Activated CD8-positive, alpha-beta memory T cell treated with anti-CD3 and anti-CD28 coated beads, Interleukin-2, amount 50 U/mL, for 48 hours (primary cell): ENCODE results near the gene GAPDHS.

Experiments used
- DNase-seq: peaks from one replicate; pipeline ENCODE4 v3.0.0-alpha.2; 2020

Gene GAPDHS

DNA sequence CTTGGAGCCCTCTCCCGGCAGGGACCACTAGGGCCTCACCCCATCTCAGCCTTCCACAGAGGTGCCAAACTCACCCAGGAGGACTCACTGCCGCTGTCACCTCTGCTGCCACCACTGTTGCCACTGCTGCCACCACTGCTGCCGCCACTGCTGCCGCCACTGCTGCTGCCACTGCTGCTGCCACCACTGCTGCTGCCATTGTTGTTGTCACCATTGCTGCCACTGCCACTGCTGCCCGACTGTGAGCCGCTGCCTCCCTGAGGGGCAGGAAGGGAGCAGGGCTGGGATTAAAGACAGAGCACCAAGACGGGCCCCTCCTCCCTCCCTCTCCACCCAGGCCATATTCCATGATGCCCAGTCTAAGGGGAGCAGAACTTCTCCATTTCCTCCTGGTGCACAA lies 21.9 kb upstream of the GAPDHS start:
- no peak for DNase-seq

DNA sequence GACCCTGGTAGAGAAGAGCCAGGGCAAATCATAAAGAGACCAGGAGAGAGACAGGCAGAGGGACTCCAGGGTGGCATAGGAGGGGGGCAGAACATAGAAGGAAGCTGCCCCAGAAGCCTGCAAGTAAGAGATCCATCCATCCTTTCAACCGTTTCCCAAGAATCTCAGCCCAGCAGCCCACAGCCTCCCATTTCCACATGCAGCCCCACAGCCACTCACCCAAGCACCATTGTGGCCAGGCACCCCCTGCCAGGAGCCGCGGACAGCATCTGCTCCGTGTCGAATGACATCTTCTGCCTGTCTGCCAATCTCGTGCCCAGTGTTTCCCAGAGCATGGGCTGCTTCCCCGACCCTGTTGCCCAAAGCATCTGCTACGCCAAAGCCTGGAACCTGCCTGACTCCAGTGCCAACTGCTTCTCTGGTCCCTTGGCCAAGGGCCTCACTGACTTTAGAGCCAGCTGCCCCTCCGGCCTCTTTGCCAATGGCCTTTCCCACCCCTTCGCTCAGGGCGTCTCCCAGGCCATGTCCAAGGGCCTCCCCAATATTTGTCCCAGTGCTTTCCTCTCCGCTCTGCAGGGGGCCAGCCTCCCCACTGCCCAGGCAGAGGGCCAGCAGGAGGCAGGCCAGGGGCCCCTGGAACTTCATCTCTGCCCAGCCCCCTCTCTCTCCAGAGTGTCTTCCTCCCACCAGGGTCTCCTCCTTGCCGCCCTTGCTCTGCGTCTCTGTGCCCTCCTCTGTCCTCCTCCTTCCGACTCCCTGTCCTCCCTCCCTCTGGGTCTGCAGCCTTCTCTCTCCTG lies 20.2 kb upstream of the GAPDHS start:
- DNase-seq: no peak

DNA sequence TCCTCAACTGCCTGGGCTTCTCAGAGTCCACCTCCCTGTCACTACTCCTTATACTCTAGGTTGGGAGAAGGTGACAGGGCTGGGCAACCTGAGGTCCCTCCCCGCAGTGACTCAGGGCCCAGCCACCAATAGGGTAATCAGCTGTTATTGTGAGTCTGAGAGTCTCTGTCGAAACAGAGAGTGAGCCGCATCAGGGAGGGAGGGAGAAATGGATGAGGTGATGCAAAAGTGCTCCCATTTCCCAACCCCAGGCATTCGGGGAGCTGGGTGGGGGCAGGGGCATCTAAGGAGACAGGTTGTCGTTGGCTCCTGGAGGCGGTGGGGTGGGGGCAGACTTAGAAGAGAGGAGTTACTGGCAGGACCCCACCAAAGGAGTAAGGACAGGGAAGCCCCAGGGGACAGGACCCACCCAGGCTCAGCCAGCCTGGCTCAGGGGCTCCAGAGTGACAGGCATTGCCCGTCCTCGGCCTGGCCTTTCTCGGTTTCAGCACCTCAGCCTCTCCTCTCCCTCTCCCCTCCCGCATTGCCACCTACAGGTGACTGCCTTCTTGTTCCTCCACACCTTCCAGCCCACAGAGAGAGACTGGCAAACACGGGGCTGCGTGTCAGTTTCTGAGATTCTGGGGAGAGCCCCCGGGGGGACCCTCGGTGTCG lies 19.5 kb upstream of the GAPDHS start, which contains the start of gene DMKN:
DMKN (minus strand) TSS at position 22 of the 654 bp plus-strand sequence. CDS start 174 bp downstream, outside the sequence.
- DNase-seq: no peak

DNA sequence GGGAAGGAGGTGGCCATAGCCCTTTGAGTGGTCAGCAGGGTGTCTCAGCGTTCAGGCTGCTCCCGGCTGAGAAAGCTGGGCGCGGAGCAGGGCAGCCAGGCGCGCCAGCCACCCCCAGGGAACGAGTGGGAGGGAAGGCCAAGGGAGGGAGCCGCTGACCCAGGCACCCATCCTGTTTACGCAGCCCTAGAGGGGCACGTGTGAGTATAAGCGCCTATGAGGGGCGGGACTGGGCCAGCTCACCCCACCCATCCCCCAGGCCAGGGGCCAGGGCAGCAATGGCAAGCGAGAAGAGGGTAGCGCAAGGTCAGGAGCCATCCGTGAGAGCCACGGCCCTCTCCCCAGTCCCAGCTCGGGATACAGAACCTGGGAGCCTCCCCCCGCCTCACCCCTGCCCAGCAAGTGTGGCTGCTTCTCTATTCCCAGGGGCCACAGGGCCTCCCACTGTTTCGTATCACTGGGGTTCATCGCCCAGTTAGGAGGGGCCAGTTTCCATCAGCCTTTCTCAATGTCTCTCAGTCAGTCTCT lies 18.9 kb upstream of the GAPDHS start:
- DNase-seq: no peak

DNA sequence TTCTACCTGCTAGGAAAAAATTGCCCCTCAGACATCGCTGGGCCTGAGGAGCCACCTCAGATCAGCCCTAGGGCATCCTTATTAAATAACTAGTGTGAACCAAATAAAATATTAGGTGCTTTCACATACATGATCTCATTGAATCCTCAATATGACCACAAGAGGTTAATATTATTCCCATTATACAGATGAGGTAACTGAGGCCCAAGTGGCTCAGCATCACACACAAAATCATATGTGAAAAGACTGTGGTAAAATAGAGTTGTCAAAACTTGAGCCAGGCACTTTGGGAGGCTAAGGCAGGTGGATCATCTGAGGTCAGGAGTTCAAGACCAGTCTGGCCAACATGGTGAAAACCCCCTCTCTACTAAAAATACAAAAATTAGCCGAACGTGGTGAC lies 16.9 kb upstream of the GAPDHS start:
- DNase-seq: no peak

DNA sequence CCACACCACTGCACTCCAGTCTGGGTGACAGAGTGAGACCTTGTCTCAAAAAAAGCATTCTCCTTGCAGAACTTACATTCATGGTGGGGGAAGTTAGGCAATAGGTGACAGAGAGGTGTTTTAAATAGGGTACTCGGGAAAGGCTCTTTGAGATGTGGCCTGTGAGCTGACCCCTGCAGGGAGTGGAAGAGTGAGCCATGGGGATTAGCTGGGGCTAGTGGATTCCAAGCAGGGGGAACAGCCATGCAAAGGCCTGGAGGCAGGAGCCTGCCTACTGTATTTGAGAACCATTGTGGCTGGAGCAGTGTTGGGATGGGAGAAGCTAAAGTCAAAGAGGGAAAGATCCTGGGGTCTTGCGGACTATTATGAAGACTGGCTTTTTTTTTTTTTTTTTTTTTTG lies 15.9 kb upstream of the GAPDHS start:
- DNase-seq: no peak

DNA sequence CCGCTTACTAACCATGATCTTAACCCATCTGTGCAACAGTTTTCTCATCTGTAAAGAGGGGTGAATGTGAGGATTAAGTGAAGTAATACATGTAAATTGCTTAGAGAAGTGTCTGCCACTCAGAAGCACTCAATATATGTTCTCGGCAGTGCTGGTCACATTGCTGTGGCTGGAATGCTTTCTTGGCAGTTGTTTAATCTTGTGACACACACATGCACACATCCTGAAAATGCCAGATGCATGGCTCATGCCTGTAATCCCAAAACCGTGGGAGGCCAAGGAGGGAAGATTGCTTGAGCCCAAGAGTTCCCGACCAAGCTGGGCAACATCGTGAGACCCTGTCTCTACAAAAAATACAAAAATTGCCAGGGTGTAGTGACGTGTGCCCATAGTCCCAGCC lies 14.9 kb upstream of the GAPDHS start:
- no peak for DNase-seq

DNA sequence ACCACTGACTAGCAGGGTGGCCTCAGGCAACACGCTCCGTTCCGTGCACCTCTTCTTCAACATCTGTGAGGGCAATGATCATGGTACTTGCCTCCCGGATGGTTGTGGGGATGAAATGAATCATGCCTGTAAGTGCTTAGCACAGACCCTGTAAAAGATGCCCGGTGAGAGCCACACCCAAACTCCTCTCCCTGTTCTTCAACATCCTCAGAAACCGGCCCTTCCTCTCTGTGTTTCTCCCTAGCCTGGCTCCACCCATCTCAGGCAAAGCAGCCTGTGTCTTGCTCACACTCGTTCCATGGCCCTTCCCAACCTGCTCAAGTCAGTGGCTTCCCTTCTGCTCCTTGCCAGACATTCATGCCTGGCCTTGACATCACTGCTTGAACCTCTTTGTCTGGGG lies 14.0 kb upstream of the GAPDHS start:
- DNase-seq: no peak

DNA sequence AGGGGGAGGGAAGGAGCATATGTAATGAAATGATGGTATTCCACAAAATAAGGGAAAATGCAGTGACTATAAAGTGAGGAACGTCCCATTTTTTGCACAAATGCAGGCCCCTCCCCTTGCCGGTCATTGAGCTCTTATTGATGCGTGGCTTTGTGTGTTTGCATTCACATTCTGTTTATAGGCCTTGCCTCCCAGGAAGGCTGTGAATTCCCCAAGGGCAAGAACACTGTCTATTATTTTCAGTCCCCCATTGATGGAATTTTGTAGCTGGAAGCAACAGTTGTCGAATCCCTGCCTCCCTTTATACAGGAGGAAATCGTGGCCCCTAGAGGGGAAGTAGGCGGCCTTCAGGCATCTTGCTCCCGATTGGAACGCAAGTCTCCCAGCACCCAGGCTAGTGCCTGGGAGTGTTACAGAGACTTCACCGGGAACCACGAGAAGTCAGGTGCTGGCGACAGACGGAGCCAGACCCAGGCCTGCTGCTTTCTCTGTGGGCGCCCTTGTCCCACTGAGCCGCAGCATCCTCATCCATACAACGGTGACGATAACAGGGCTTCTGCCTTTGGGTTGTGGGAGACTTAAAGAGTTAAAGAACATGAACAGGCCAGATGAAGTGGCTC lies 12.0 kb upstream of the GAPDHS start:
- no peak for DNase-seq

DNA sequence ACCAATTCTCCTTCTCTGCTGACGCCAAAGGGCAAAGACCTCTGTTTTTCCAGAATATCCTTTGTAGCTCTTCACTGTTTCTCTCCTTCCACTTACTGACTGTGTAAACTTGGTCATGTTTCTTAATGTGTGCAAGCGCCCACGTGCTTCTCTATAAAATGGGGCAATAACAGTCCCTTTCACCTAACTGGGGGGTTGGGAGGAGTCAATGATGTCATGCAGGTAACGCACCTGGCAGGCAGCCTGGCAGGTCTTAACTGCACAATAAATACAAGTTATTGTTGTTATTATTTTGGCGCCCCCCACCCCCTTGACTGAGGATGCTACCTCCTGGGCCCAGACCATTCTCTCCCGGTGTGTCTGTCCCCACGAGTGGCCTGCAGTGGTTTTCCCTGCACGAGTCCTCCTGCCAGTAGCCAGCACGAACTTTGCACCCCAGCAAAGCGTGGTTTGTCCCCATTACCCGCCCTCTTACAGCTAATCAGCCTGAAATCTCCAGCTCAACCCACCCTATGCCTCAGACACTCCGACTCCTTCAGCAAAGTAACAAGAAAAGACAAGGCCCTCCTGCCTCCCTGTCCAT lies 10.4 kb upstream of the GAPDHS start:
- DNase-seq: no peak

DNA sequence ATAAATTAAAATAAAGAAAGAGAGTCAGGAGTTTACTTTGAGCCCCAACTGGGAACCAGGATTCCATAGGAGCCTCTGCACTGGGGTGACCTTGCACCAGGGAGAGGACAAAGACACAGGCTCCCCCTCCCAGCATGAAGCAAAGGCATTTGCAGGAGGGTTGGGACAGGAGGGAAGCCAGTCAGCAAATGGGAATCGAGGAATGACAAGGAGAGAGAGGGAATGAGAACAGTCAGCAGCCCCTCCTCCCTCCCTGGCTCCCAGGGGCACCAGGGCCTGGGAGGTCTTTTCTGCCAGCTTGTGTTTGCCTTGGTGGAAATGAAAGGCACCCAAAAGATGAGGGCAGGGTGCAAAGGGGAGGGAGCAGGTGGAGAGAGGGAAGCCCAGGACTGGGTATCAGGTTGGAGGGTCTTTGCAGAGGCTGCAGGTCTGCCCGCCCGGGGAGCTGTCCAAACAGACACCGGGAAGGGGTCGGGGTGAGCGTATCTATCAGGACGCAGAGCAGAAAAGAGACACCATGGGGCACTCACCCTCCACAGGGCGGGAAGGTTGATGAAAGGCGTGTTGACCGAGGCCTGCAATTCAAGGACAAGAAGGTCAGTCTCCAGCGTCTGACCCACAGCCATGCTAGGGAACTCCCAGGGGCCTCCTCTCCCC lies 8.9 kb upstream of the GAPDHS start:
- no peak for DNase-seq

DNA sequence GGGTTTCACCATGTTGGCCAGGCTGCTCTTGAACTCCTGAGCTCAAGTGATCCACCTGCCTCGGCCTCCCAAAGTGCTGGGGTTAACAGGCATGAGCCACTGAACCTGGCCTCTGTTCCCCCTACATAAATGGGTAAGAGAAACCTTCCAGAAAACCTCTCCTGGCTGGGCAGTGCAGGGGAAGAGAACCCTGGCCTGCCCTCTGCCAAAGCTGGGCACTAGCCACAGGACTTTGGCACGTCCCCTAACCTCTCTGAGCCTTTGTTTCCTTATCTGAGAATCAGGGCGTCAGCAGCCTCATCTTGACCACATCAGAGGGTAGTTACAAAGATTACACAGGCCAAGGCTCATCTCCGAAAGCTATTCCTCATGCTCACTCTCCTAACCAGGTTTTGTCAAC lies 7.4 kb upstream of the GAPDHS start:
- DNase-seq: no peak

DNA sequence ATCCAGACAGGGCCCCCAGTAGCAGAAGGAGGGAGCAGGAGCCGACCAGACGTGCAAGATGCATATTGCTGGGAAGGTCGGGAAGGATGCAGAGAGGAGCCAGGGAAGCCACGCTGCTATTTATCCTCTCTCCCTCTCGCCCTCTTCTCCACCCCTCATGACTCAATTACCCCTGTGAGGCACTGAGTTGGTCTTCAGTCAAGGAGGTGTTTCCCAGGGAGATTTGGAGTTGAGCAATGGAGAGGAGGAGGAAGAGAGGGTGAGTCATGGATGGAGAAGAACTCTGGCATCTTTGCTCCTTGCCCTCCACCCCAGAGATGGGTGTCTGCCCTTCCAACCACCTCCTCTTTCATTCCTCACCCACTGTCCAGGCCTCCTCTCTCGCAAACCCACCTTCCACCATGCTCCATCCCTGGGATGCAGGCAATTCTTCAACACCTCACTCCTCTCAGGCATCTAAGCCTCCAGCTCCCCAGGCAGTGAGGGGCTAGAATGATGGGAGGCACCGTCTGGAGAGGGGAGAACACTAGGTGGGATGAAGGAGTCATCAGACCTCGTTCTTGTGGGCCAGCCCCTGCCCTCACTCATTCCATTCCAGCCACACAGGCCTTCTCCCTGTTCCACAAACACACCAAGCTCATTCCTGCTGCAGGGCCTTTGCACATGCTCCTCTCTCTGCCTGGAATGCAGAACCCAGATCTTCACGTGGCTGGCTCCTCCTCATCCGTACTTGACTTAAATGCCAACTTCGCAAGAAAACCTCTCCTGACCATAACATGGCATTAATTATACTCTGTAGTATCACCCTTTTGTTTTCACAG lies 4.8 kb upstream of the GAPDHS start, which contains the start of gene SBSN:
SBSN (minus strand) TSS at position 94 of the 821 bp plus-strand sequence; CDS start at position 64, 30 bp downstream.
- no peak for DNase-seq

DNA sequence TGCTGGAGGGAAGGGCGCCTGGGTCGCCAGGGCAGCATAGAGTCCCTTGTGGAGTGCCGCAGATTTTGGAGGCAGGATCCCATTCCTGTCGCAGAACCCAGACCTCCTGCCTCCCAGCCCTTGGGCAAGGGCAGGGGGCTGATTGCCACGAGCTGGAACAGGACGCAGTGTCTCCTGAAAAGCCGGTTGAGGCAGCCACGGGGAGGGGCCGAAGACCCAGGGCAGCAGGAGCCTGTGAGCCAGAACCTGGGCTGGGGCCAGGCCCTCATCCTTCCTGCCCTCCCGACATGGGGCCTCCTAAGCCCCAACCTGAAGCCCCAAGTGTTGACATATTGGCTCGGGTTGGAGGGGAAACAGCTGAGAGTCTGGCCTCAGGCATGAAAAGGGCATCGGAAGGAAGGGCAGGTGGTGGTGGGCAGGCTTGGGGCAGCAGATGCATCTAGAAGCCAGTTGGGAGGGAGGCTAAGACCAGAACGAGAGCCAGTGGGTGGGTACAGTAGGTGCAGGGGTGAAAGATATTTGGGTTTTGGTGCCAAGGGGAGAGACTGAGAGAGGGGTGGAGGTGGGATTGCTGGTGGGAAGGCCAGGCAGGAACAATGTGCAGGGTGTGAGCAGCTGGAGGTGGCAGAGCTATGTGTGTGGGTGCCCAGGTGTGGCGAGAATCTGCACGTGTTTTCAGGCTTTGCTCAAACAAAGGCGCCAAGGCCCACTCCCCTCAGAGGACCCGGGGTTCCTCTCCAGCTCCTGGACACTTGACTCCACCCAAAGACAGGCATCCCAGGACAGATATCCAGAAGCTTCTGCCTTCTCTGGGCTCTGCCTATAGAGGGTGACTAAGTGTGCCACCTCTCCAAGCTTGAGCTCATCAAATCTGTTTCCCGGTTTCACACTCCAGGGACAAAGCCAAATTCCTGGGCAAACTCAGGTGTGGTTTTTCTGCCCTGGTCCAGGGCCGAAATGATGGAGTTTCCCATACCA lies 3.7 kb upstream of the GAPDHS start:
- DNase-seq: no peak

DNA sequence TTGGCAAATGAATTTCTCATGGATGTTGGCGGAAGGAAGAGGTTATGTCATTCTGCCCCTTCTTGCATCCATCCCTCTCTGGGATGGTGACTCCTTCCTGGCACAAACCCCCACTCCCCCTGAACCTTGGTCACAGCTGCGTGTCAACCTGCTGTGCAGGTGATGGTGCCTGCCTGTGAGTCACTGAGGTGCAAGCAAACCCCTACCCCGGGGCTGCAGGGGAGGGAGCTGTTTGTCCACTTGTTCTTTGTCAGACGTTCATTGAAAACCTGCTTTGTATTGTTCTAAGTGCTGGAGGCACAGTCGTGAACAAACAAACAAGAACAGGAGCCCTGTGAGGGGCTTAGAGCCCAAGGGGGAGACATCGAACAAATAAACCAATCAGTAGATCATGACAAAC lies 2.0 kb upstream of the GAPDHS start:
- no peak for DNase-seq

DNA sequence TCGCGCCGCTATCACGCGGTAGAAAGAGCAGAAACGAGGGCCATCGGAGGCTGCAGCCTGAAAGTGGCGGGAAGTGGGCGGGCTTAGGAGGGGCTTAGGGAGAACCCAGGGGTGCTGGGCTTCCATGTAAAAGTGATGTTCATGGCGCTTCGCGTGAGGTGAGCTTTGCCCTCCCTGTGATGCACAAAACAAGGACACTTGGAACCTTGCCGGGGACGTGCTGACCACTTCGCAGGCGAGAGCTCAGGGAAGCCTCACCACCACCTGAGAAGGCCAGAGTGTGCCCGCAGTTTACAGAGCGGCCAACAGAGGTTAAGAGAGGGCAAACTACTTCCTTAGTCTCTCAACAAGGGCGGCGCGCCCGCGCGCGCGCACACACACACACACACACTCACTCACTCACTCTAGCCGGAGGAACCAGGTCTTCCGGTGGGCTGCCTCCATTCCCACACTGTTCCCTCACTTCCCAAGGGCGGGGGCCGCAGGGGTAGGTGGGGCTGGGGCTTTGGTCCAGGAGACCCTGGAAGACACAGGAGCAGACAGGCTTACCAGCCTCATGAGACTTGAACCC lies 651 bp downstream of the GAPDHS start:
- peak; percentile 72 for DNase-seq

DNA sequence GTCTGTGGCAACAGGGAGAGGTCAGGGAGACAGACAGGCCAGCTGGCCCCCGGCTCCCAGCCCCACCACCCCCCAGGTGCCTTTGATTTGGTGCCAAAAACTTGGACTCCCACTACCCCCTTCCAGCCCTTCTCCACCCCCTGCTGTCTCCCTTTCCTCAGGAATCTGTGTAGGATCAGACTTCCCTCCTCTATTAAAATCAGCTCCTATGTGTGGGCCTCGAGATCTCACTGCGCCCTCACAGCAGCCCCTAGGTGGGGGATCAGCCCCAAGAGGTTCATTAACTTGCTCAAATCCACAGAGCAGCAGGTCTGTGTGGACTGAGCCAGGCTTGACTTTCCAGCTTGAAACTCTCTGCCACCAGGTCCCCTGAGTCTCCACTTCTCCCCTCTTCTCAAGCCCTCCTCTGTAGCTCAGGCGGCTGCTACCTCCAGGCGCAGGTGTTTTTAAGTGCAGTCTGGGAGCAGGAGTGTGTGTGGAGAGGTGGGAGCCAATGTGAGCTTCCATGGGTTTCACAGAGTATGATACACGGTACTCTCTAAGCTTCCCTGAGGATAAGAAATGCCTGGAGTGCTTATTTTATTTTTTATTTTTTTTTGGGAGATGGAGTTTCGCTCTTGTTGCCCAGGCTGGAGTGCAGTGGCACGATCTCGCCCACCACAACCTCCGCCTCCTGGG lies 1.7 kb downstream of the GAPDHS start:
- DNase-seq: no peak

DNA sequence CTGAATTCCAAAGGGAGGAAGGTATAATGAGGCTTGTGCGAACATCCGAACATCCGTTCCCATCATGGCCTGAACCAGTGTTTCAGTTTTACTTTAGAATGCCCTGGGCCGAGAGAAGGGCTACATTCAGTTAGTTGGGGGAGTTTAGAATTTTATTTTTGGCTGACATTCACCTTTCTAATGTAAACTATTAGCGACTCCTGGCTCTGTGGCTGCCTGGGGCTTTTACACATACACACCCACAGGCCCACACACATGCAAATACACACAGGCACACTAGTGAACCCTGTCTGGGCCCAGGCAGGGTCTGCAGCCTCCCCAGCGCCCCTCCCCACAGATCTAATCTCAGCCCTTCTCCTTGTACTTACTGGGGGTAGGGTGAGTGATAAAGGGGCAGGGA lies 6.1 kb downstream of the GAPDHS start:
- DNase-seq: no peak

DNA sequence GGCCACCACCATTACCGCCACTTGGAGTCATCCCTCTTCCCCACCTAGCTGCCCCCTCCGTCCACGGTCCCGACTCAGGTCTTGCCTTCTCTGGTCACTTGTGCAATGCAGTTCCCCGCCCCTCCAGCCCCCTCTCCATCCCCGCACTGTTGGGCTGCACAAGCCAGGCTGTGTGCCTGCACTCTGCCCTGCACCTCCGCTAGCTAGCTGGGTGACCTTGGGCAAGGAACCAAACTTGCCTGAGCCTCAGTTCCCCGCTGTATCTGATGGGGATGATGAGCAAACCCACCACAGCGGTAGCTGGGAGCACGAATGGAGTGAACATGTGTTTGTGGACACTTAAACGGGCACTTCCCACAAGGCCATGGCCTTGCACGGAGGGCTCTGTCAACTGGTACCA lies 6.6 kb downstream of the GAPDHS start:
- no peak for DNase-seq
